Skeletal muscle satellite cell (primary cell): Measurements from ENCODE around the gene DNM3.
"Not testable (repeated sequence)": the region's sequence is repeated elsewhere in the genome, so short reads cannot be mapped to it uniquely, and the experiment has no call there.

ENCODE experiments used
- H3K27me3 ChIP-seq: 2 replicates; pipeline ENCODE4 v1.7.0; 2013; ENCODE audit warnings: low read length; ENCODE audit not compliant: control insufficient read depth, insufficient read depth
- H3K36me3 ChIP-seq: 2 replicates; pipeline ENCODE4 v1.7.0; 2013; ENCODE audit warnings: mild to moderate bottlenecking, control low read depth, low read length; ENCODE audit not compliant: insufficient read depth
- H3K4me1 ChIP-seq: 2 replicates; pipeline ENCODE4 v1.7.0; 2013; ENCODE audit warnings: low read length; ENCODE audit not compliant: control insufficient read depth, insufficient read depth
- H3K4me2 ChIP-seq: 2 replicates; pipeline ENCODE4 v1.7.0; 2013; ENCODE audit warnings: mild to moderate bottlenecking, low read length
- H3K4me3 ChIP-seq: 2 replicates; pipeline ENCODE4 v1.7.0; 2013; ENCODE audit warnings: low read length
- H3K9ac ChIP-seq: 2 replicates; pipeline ENCODE4 v1.7.0; 2013; ENCODE audit warnings: mild to moderate bottlenecking, low read depth, low read length, moderate library complexity
- H3K9me3 ChIP-seq: replicated peaks from 2 replicates; pipeline ENCODE4 v1.7.0; 2013; ENCODE audit warnings: mild to moderate bottlenecking, control low read depth, low read length

Gene DNM3

DNA sequence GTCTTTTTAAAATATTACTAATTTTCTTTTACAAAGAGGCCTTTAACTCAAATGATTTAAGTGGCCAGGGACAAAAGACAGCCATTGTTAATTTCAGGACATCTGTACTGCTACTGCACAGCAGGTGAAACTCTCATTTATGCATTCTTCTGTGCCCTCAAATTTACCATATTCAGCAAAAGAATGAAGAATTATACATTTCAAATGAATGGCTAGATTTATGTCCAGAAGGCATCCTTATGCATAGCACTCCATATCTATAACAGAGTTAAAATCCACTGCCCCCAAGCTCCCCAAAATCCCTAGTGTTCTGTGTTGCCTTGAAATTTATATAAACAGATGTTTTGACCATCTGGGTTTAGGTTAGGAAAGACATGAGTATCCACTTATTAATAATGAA, 202.6 kb downstream of the DNM3 start:
- Histone ChIP-seq H3K4me1 (peaks cover 18% of the 10 kb centered on the region), H3K4me2 (no peak overlapping the region), H3K36me3 (no peaks in the 10 kb centered on the region)

GRCh38 chr1:172051898-172052297, 210.6 kb downstream of the DNM3 start:
- Histone ChIP-seq H3K9me3 (no peaks in the 10 kb centered on the region), H3K27me3 (no peaks in the 10 kb centered on the region), H3K36me3 (no peaks in the 10 kb centered on the region), H3K4me1 (no peaks in the 10 kb centered on the region), H3K4me2 (no peak overlapping the region), H3K9ac (no peak overlapping the region), H3K4me3 (no peak overlapping the region)

More for the DNA sequence above, 202.6 kb downstream of the DNM3 start:
- H3K9me3 ChIP-seq = no peaks in the 10 kb centered on the region
- no peak overlapping the region for H3K9ac ChIP-seq
- H3K4me3 ChIP-seq = no peak overlapping the region
- H3K27me3 ChIP-seq = no peaks in the 10 kb centered on the region

- Histone ChIP-seq H3K27me3 (no peaks in the 10 kb centered on the region), H3K36me3 (no peaks in the 10 kb centered on the region), H3K9ac (no peak overlapping the region), H3K4me3 (no peak overlapping the region), H3K4me1 (no peaks in the 10 kb centered on the region), H3K4me2 (no peak overlapping the region), H3K9me3 (no peaks in the 10 kb centered on the region)
Observed at GRCh38 chr1:172054172-172054571, 212.9 kb downstream of the DNM3 start.

GRCh38 chr1:172055816-172056419, 214.6 kb downstream of the DNM3 start:
- not testable (repeated sequence) for H3K9ac ChIP-seq, H3K4me2 ChIP-seq, H3K9me3 ChIP-seq, H3K27me3 ChIP-seq, H3K36me3 ChIP-seq, H3K4me3 ChIP-seq, H3K4me1 ChIP-seq

DNA sequence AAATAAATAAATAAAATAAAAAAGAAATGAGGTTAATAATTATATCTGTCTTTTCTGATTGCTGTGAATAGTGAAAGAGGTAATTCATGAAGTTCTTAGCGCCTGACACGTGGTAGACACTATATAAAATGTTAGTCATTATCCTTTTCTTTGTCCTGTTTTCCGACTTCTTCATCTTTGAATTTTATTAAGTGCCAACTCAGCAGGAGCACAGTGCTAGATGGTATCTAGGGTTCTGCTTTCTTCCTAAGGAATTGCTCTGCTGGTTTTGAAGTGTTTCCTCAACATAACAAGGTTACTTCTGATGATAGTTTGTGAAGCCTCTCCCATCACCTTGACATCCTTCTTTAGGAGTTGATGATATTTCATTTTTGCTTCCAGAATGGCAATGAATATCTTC, 227.0 kb downstream of the DNM3 start:
- Histone ChIP-seq H3K4me1 (peaks cover 6% of the 10 kb centered on the region), H3K9me3 (no peaks in the 10 kb centered on the region), H3K27me3 (no peaks in the 10 kb centered on the region), H3K4me3 (no peak overlapping the region), H3K4me2 (no peak overlapping the region), H3K36me3 (no peaks in the 10 kb centered on the region), H3K9ac (no peak overlapping the region)

- no peaks in the 10 kb centered on the region for H3K27me3 ChIP-seq
- peaks cover 6% of the 10 kb centered on the region for H3K4me1 ChIP-seq
- no peaks in the 10 kb centered on the region for H3K36me3 ChIP-seq
- no peak overlapping the region for H3K4me2 ChIP-seq
- no peak overlapping the region for H3K9ac ChIP-seq
- no peaks in the 10 kb centered on the region for H3K9me3 ChIP-seq
- no peak overlapping the region for H3K4me3 ChIP-seq
Observed at GRCh38 chr1:172069051-172069450, 227.8 kb downstream of the DNM3 start.

GRCh38 chr1:172069534-172069933, 228.2 kb downstream of the DNM3 start:
- peaks cover 6% of the 10 kb centered on the region for H3K4me1 ChIP-seq

GRCh38 chr1:172070055-172070454, 228.8 kb downstream of the DNM3 start:
- Histone ChIP-seq H3K36me3 (no peaks in the 10 kb centered on the region), H3K9ac (no peak overlapping the region), H3K4me2 (no peak overlapping the region), H3K9me3 (no peaks in the 10 kb centered on the region), H3K4me3 (no peak overlapping the region), H3K4me1 (peaks cover 6% of the 10 kb centered on the region), H3K27me3 (no peaks in the 10 kb centered on the region)

More at GRCh38 chr1:172069534-172069933, 228.2 kb downstream of the DNM3 start:
- Histone ChIP-seq H3K27me3 (no peaks in the 10 kb centered on the region), H3K4me2 (no peak overlapping the region), H3K36me3 (no peaks in the 10 kb centered on the region), H3K9me3 (no peaks in the 10 kb centered on the region), H3K9ac (no peak overlapping the region), H3K4me3 (no peak overlapping the region)

DNA sequence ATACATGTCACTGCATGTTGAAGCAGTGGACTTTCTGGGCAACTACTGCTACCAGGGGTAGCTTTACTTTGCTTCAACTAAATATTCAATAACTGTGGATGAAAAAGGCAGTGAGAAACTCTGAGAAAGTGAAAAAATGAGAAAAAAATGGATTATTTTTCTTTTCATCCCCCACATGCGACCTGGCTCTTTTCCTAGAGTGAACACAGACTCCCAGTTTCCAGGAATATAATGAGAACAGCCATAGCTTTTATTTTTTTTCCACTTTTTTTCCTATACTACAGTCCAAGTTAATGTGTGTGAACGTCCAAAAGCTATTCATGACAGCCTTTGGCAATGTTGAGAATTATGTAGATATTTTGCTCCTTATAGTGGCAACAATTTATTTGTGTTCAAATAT, 230.4 kb downstream of the DNM3 start:
- Histone ChIP-seq H3K36me3 (no peaks in the 10 kb centered on the region), H3K9ac (no peak overlapping the region), H3K4me3 (no peak overlapping the region), H3K4me1 (peaks cover 6% of the 10 kb centered on the region), H3K27me3 (no peaks in the 10 kb centered on the region), H3K9me3 (no peaks in the 10 kb centered on the region), H3K4me2 (no peak overlapping the region)

DNA sequence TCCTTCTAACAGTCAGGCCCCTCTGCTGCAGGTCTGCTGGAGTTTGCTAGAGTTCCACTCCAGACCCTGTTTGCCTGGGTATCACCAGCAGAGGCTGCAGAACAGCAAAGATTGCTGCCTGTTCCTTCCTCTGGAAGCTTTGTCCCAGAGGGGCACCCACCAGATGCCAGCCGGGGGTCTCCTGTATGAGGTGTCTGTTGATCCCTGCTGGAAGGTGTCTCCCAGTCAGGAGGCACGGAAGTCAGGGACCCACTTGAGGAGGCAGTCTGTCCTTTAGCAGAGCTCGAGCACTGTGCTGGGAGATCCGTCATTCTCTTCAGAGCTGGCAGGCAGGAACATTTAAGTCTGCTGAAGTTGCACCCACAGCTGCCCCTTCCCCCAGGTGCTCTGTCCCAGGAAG, 238.6 kb downstream of the DNM3 start:
- not testable (repeated sequence) for H3K4me2 ChIP-seq, H3K4me1 ChIP-seq, H3K4me3 ChIP-seq, H3K9ac ChIP-seq, H3K36me3 ChIP-seq, H3K9me3 ChIP-seq, H3K27me3 ChIP-seq

GRCh38 chr1:172083191-172083590, 241.9 kb downstream of the DNM3 start:
- H3K4me1 ChIP-seq = no peaks in the 10 kb centered on the region
- no peak overlapping the region for H3K9ac ChIP-seq
- no peaks in the 10 kb centered on the region for H3K9me3 ChIP-seq
- no peaks in the 10 kb centered on the region for H3K36me3 ChIP-seq
- H3K27me3 ChIP-seq = no peaks in the 10 kb centered on the region
- no peak overlapping the region for H3K4me2 ChIP-seq
- H3K4me3 ChIP-seq = no peak overlapping the region

GRCh38 chr1:172084876-172085275, 243.6 kb downstream of the DNM3 start:
- H3K9me3 ChIP-seq = no peaks in the 10 kb centered on the region
- no peak overlapping the region for H3K4me2 ChIP-seq
- H3K9ac ChIP-seq = no peak overlapping the region
- no peaks in the 10 kb centered on the region for H3K36me3 ChIP-seq
- no peaks in the 10 kb centered on the region for H3K4me1 ChIP-seq
- no peaks in the 10 kb centered on the region for H3K27me3 ChIP-seq
- H3K4me3 ChIP-seq = no peak overlapping the region
